H9 (cell line): Measurements from ENCODE around the gene TREML4. TPM values are rescaled to one million over a fixed set of nuclear protein-coding genes. Genes with fewer than 3 reads are reported as not detected.

Experiments
- DNase-seq: peaks from one replicate; pipeline ENCODE4 v3.0.0-alpha.2; 2017
- H2AFZ ChIP-seq: one replicate; pipeline ENCODE4 v1.6.1; 2013; ENCODE audit warnings: mild to moderate bottlenecking, low read length, control low read depth, moderate library complexity
- H2AK5ac ChIP-seq: 2 replicates; pipeline ENCODE4 v1.6.1; 2013; ENCODE audit warnings: low read length, control low read depth, mixed read lengths; ENCODE audit not compliant: insufficient read length
- H2BK120ac ChIP-seq: one replicate; pipeline ENCODE4 v1.6.1; 2013; ENCODE audit warnings: low read depth, mild to moderate bottlenecking, low read length, control low read depth, inconsistent platforms; ENCODE audit not compliant: poor library complexity, severe bottlenecking
- H2BK12ac ChIP-seq: 2 replicates; pipeline ENCODE4 v1.6.1; 2013; ENCODE audit warnings: low read length, control low read depth, mixed read lengths, low read depth; ENCODE audit not compliant: insufficient read length
- H2BK15ac ChIP-seq: 2 replicates; pipeline ENCODE4 v1.6.1; 2013; ENCODE audit warnings: low read depth, low read length, control low read depth
- H2BK20ac ChIP-seq: one replicate; pipeline ENCODE4 v1.6.1; 2013; ENCODE audit warnings: low read depth, mild to moderate bottlenecking, low read length, control low read depth, inconsistent platforms; ENCODE audit not compliant: poor library complexity, severe bottlenecking
- H2BK5ac ChIP-seq: 2 replicates; pipeline ENCODE4 v1.6.1; 2013; ENCODE audit warnings: low read length, control low read depth, mixed read lengths; ENCODE audit not compliant: insufficient read length
- H3K14ac ChIP-seq: 2 replicates; pipeline ENCODE4 v1.6.1; 2013; ENCODE audit warnings: low read length, control low read depth; ENCODE audit not compliant: insufficient read depth
- H3K18ac ChIP-seq: 2 replicates; pipeline ENCODE4 v1.6.1; 2013; ENCODE audit warnings: low read depth, mild to moderate bottlenecking, mixed read lengths, low read length, control low read depth; ENCODE audit not compliant: insufficient read length
- H3K23ac ChIP-seq: 2 replicates; pipeline ENCODE4 v1.6.1; 2013; ENCODE audit warnings: low read length, control low read depth, mixed read lengths, low read depth; ENCODE audit not compliant: insufficient read length
- H3K23me2 ChIP-seq: 2 replicates; pipeline ENCODE4 v1.6.1; 2013; ENCODE audit warnings: low read depth, mild to moderate bottlenecking, mixed read lengths, low read length, control low read depth; ENCODE audit not compliant: insufficient read length, poor library complexity, severe bottlenecking
- H3K27ac ChIP-seq: 2 replicates; pipeline ENCODE4 v1.5.1; 2013; ENCODE audit warnings: low read length, control low read depth, mixed read lengths, low read depth; ENCODE audit not compliant: insufficient read length
- H3K27me3 ChIP-seq: 2 replicates; pipeline ENCODE4 v1.6.1; 2013; ENCODE audit warnings: low read length, control low read depth, inconsistent platforms; ENCODE audit not compliant: insufficient read depth
- H3K4ac ChIP-seq: 2 replicates; pipeline ENCODE4 v1.6.1; 2013; ENCODE audit warnings: low read depth, mild to moderate bottlenecking, control low read depth, inconsistent platforms, low read length, moderate library complexity
- H3K4me1 ChIP-seq: 2 replicates; pipeline ENCODE4 v1.6.1; 2013; ENCODE audit warnings: low read length, control low read depth, inconsistent platforms; ENCODE audit not compliant: insufficient read depth
- H3K4me2 ChIP-seq: 2 replicates; pipeline ENCODE4 v1.6.1; 2013; ENCODE audit warnings: low read length, control low read depth, mixed read lengths; ENCODE audit not compliant: insufficient read length, insufficient read depth
- H3K56ac ChIP-seq: 2 replicates; pipeline ENCODE4 v1.6.1; 2013; ENCODE audit warnings: low read depth, mild to moderate bottlenecking, mixed read lengths, low read length, control low read depth; ENCODE audit not compliant: insufficient read length
- H3K79me1 ChIP-seq: 2 replicates; pipeline ENCODE4 v1.6.1; 2013; ENCODE audit warnings: low read depth, mild to moderate bottlenecking, moderate library complexity, low read length, control low read depth, inconsistent platforms; ENCODE audit not compliant: insufficient read depth, poor library complexity, severe bottlenecking
- H3K79me2 ChIP-seq: 2 replicates; pipeline ENCODE4 v1.6.1; 2013; ENCODE audit warnings: low read length, control low read depth, inconsistent platforms; ENCODE audit not compliant: insufficient read depth
- H3K9ac ChIP-seq: 2 replicates; pipeline ENCODE4 v1.6.1; 2013; ENCODE audit warnings: low read length, control low read depth, mixed read lengths; ENCODE audit not compliant: insufficient read length; ENCODE audit errors: extremely low read depth
- H3K9me3 ChIP-seq: one replicate; pipeline ENCODE4 v1.6.1; 2013; ENCODE audit warnings: low read depth, low read length, inconsistent platforms; ENCODE audit not compliant: control insufficient read depth
- H3T11ph ChIP-seq: one replicate; pipeline ENCODE4 v1.6.1; 2013; ENCODE audit warnings: mild to moderate bottlenecking, low read length, control low read depth, inconsistent platforms
- H4K20me1 ChIP-seq: one replicate; pipeline ENCODE4 v1.6.1; 2013; ENCODE audit not compliant: control insufficient read depth, insufficient read length, insufficient read depth
- H4K5ac ChIP-seq: 2 replicates; pipeline ENCODE4 v1.6.1; 2013; ENCODE audit warnings: low read depth, mild to moderate bottlenecking, mixed read lengths, low read length, control low read depth; ENCODE audit not compliant: insufficient read length
- H4K8ac ChIP-seq: replicated peaks from 2 replicates; pipeline ENCODE4 v1.6.1; 2013; ENCODE audit warnings: low read length, control low read depth, mixed read lengths, low read depth; ENCODE audit not compliant: insufficient read length
- H4K91ac ChIP-seq: 2 replicates; pipeline ENCODE4 v1.6.1; 2013; ENCODE audit warnings: low read depth, mild to moderate bottlenecking, moderate library complexity, mixed read lengths, low read length, control low read depth; ENCODE audit not compliant: insufficient read length
- H3K27ac Mint-ChIP-seq, 3 experiments: 2 replicates in 2 of 3; 3 replicates in 1 of 3; pipeline ENCODE4 v1.8.0; 2020 to 2021; ENCODE audit warnings: mixed read lengths in 3 of 3, mild to moderate bottlenecking in 1 of 3, moderate library complexity in 1 of 3
- H3K27me3 Mint-ChIP-seq: 2 replicates; pipeline ENCODE4 v1.8.0; 2021; ENCODE audit warnings: low read depth, mild to moderate bottlenecking, moderate library complexity, mixed read lengths
- H3K36me3 Mint-ChIP-seq, 3 experiments: 2 replicates in 2 of 3; 3 replicates in 1 of 3; pipeline ENCODE4 v1.8.0; 2020 to 2021; ENCODE audit warnings: low read depth in 3 of 3, mixed read lengths in 3 of 3; ENCODE audit not compliant: insufficient read depth in 1 of 3
- H3K4me1 Mint-ChIP-seq, 2 experiments: 2 replicates each; pipeline ENCODE4 v1.8.0; 2020; ENCODE audit warnings: mixed read lengths in 2 of 2
- H3K4me3 Mint-ChIP-seq, 2 experiments: 2 replicates in 1 of 2; 3 replicates in 1 of 2; pipeline ENCODE4 v1.8.0; 2020 to 2021; ENCODE audit warnings: mild to moderate bottlenecking in 2 of 2, mixed read lengths in 2 of 2, moderate library complexity in 1 of 2
- H3K9me3 Mint-ChIP-seq, 2 experiments: 2 replicates in 1 of 2; 3 replicates in 1 of 2; pipeline ENCODE4 v1.8.0; 2020; ENCODE audit warnings: mild to moderate bottlenecking in 2 of 2, mixed read lengths in 2 of 2, moderate library complexity in 1 of 2
- WGBS: extraction: QIAGEN DNeasy Blood & Tissue Kit; methylation state at CpG from one replicate; pipeline ENCODE4 v1.1.7; 2013; ENCODE audit warnings: missing lambda C conversion rate, low lambda C conversion rate, mixed read lengths; ENCODE audit not compliant: insufficient read length; ENCODE audit errors: extremely low coverage; 5-methylcytosine and 5-hydroxymethylcytosine counted together
- total RNA-seq: library from RNA; stranded (reverse); gene quantifications from 2 replicates; pipeline ENCODE4 v1.2.1, GENCODE V29; 2021
- TF ChIP-seq, protein P1 (sequence below): fragments of 200-600 bp; sonication (generic); conservative IDR thresholded peaks from 3 replicates; pipeline ENCODE4 v1.8.0; 2021; ENCODE audit warnings: antibody characterized with exemption, mild to moderate bottlenecking

TREML4 gene
- total RNA-seq, 1 experiment from 2014 or later: not detected

- Histone ChIP-seq H3K14ac (no peak overlapping the region), H3T11ph (no peak overlapping the region), H3K79me1 (no peaks in the 10 kb centered on the region), H3K4me1 (no peaks in the 10 kb centered on the region), H2AFZ (no peak overlapping the region), H3K23me2 (no peaks in the 10 kb centered on the region), H3K56ac (no peak overlapping the region), H3K4ac (no peak overlapping the region), H3K9me3 (no peaks in the 10 kb centered on the region), H3K23ac (no peak overlapping the region), H3K4me2 (no peak overlapping the region), H2BK20ac (no peak overlapping the region), H3K18ac (no peak overlapping the region), H4K20me1 (no peaks in the 10 kb centered on the region), H3K79me2 (no peaks in the 10 kb centered on the region), H3K27ac (no peak overlapping the region), H4K5ac (no peak overlapping the region), H2BK120ac (no peak overlapping the region), H2BK12ac (no peak overlapping the region), H4K91ac (no peak overlapping the region), H2BK15ac (no peak overlapping the region), H2BK5ac (no peak overlapping the region), H2AK5ac (no peak overlapping the region), H3K9ac (no peak overlapping the region), H3K27me3 (no peaks in the 10 kb centered on the region; the same call in 1 of the 2 replicates), H4K8ac (no peak overlapping the region)
- TF ChIP-seq, protein P1, sequence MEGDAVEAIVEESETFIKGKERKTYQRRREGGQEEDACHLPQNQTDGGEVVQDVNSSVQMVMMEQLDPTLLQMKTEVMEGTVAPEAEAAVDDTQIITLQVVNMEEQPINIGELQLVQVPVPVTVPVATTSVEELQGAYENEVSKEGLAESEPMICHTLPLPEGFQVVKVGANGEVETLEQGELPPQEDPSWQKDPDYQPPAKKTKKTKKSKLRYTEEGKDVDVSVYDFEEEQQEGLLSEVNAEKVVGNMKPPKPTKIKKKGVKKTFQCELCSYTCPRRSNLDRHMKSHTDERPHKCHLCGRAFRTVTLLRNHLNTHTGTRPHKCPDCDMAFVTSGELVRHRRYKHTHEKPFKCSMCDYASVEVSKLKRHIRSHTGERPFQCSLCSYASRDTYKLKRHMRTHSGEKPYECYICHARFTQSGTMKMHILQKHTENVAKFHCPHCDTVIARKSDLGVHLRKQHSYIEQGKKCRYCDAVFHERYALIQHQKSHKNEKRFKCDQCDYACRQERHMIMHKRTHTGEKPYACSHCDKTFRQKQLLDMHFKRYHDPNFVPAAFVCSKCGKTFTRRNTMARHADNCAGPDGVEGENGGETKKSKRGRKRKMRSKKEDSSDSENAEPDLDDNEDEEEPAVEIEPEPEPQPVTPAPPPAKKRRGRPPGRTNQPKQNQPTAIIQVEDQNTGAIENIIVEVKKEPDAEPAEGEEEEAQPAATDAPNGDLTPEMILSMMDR: no peak
- Mint-ChIP-seq H3K36me3 (no peaks in the 10 kb centered on the region), H3K9me3 (no peaks in the 10 kb centered on the region), H3K27ac (no peak overlapping the region), H3K4me3 (no peak overlapping the region), H3K4me1 (peaks cover 23 to 26% of the 10 kb centered on the region in 2 experiments), H3K27me3 (peaks cover 25% of the 10 kb centered on the region)
- no peak for DNase-seq
- WGBS: no CpG with 5 or more reads among the region's 3 CpGs
Measured at GRCh38 chr6:41283600-41283999, 55.5 kb downstream of the TREML4 start.
